ENCODE results near the gene ATP9B.

Gene ATP9B

DNA sequence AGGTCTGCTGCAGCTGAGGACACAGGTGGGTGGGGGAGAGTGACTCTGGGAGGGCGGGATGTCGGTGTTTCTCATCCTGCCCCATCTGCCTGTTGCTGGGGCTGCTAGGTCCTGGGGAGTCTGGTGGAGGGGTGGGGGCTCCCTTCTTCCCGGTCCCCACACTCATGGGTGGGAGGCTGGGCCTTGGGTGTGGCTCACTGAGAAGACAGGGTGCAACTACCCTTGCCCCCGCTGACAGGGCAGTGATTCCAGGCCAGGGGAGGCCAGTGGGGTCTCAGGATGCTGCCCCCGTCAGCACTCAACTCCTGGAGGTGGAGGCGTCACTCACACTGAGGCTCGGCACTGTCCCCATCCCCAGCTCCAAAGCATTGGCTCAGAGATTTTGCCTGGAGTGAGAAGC is 318.8 kb downstream of the ATP9B start:
- H3K4me3 ChIP-seq (ENCODE audit: insufficient read length, low read depth), result no peak overlapping the region
- TF ChIP-seq SUZ12 (IDR thresholded peaks at IDR 0.05; ENCODE audit: extremely low read depth, insufficient read depth, insufficient read length) (no peak), ZNF274 (IDR thresholded peaks at IDR 0.05; ENCODE audit: low read depth, low read length) (no peak), YY1 (IDR thresholded peaks at IDR 0.05; ENCODE audit: insufficient read depth, insufficient read length) (no peak)
- H3K27me3 ChIP-seq (ENCODE audit: insufficient read depth, insufficient read length), result peaks cover 20% of the 10 kb centered on the region
- no peak for DNase-seq (ENCODE audit: low read depth, low spot score)
- H3K9ac ChIP-seq (ENCODE audit: insufficient read length, low read depth), result no peak overlapping the region
- H3K4me1 ChIP-seq (ENCODE audit: insufficient read depth, insufficient read length), result peaks cover 8% of the 10 kb centered on the region
- H3K9me3 ChIP-seq (ENCODE audit: insufficient read depth, low read length), result no peaks in the 10 kb centered on the region
- no peaks in the 10 kb centered on the region for H3K36me3 ChIP-seq (ENCODE audit: insufficient read depth, insufficient read length, low read length)

DNA sequence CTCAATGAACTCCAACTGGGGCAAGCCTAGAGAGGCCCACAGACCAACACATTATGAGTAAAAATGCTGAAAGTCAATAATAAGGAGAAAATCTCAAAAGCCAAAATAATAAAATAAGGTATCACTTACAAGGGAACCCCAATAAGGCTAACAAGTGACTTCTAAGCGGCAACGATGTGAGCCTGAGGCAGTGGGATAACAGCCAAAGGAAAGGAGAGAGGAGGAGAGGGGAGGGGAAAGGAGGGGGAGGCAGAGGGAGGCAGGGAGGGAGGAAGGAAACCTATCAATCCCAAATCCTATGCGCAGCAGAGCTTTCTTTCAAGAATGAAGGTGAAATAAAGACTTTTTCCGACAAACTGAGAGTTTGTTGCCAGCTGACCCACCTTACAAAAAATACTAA is 320.5 kb downstream of the ATP9B start:
- Histone ChIP-seq H3K4me1 (ENCODE audit: insufficient read depth, insufficient read length) (peaks cover 8% of the 10 kb centered on the region), H3K36me3 (ENCODE audit: insufficient read depth, insufficient read length, low read length) (no peaks in the 10 kb centered on the region), H3K4me3 (ENCODE audit: insufficient read length, low read depth) (no peak overlapping the region), H3K27me3 (ENCODE audit: insufficient read depth, insufficient read length) (peaks cover 32% of the 10 kb centered on the region), H3K9me3 (ENCODE audit: insufficient read depth, low read length) (no peaks in the 10 kb centered on the region), H3K9ac (ENCODE audit: insufficient read length, low read depth) (no peak overlapping the region)
- TF ChIP-seq ZNF274 (IDR thresholded peaks at IDR 0.05; ENCODE audit: low read depth, low read length), result no peak
- no peak for TF ChIP-seq SUZ12 (IDR thresholded peaks at IDR 0.05; ENCODE audit: extremely low read depth, insufficient read depth, insufficient read length)
- TF ChIP-seq YY1 (IDR thresholded peaks at IDR 0.05; ENCODE audit: insufficient read depth, insufficient read length), result no peak
- DNase-seq (ENCODE audit: low read depth, low spot score), result no peak

DNA sequence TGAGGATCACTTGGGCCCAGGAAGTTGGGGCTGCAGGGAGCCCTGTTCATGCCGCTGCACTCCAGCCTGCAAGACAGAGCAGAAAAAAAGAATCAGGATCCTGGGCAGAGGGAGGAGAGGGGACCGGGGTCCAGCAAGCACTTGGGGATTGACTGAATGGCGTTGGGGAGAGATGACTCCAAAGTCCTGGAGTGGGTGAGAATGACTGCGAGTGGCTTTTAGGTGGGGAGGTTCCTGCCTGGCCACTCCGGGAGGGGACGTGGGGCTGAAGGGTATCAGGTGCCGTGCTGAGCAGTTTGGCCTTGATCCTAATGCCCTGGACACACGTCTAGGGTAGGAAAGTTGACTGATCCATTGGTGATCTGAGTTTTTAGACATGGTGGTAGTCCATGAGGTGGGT is 323.0 kb downstream of the ATP9B start:
- Histone ChIP-seq H3K9ac (ENCODE audit: insufficient read length, low read depth) (no peak overlapping the region), H3K9me3 (ENCODE audit: insufficient read depth, low read length) (no peaks in the 10 kb centered on the region), H3K4me3 (ENCODE audit: insufficient read length, low read depth) (no peak overlapping the region), H3K27me3 (ENCODE audit: insufficient read depth, insufficient read length) (peaks cover 44% of the 10 kb centered on the region), H3K4me1 (ENCODE audit: insufficient read depth, insufficient read length) (peaks cover 2% of the 10 kb centered on the region), H3K36me3 (ENCODE audit: insufficient read depth, insufficient read length, low read length) (no peaks in the 10 kb centered on the region)
- DNase-seq (ENCODE audit: low read depth, low spot score), result no peak
- TF ChIP-seq ZNF274 (IDR thresholded peaks at IDR 0.05; ENCODE audit: low read depth, low read length), result no peak
- TF ChIP-seq YY1 (IDR thresholded peaks at IDR 0.05; ENCODE audit: insufficient read depth, insufficient read length), result no peak
- TF ChIP-seq SUZ12 (IDR thresholded peaks at IDR 0.05; ENCODE audit: extremely low read depth, insufficient read depth, insufficient read length), result no peak

DNA sequence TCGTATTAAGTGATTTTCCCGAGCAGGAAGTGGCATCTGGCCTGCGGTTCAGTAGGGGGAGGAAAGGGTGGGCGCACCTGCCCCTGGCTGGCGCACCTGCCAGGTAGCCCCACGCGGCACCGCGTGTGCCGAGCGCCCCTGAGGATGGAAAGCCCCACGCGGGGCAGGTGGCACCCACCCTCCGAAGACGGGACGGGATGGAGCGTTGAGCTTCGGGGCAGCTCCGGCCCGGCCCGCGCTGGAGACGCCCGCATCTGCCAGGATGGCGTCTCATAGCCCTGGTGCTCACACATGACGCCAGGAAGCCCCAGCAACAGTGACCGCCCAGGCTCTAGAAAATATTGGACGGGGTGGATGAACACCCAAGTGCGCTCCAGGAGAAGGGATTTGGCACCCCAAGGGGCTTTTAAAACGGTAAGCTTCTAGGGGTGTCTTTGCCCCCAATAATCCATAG is 324.0 kb downstream of the ATP9B start:
- Histone ChIP-seq H3K27me3 (ENCODE audit: insufficient read depth, insufficient read length) (peaks cover 54% of the 10 kb centered on the region), H3K4me1 (ENCODE audit: insufficient read depth, insufficient read length) (peaks cover 8% of the 10 kb centered on the region), H3K9ac (ENCODE audit: insufficient read length, low read depth) (peak overlapping the region; percentile 67), H3K4me3 (ENCODE audit: insufficient read length, low read depth) (peak overlapping the region; percentile 26), H3K9me3 (ENCODE audit: insufficient read depth, low read length) (no peaks in the 10 kb centered on the region), H3K36me3 (ENCODE audit: insufficient read depth, insufficient read length, low read length) (no peaks in the 10 kb centered on the region)
- TF ChIP-seq SUZ12 (IDR thresholded peaks at IDR 0.05; ENCODE audit: extremely low read depth, insufficient read depth, insufficient read length), result no peak
- no peak for TF ChIP-seq ZNF274 (IDR thresholded peaks at IDR 0.05; ENCODE audit: low read depth, low read length)
- no peak for TF ChIP-seq YY1 (IDR thresholded peaks at IDR 0.05; ENCODE audit: insufficient read depth, insufficient read length)
- no peak for DNase-seq (ENCODE audit: low read depth, low spot score)

DNA sequence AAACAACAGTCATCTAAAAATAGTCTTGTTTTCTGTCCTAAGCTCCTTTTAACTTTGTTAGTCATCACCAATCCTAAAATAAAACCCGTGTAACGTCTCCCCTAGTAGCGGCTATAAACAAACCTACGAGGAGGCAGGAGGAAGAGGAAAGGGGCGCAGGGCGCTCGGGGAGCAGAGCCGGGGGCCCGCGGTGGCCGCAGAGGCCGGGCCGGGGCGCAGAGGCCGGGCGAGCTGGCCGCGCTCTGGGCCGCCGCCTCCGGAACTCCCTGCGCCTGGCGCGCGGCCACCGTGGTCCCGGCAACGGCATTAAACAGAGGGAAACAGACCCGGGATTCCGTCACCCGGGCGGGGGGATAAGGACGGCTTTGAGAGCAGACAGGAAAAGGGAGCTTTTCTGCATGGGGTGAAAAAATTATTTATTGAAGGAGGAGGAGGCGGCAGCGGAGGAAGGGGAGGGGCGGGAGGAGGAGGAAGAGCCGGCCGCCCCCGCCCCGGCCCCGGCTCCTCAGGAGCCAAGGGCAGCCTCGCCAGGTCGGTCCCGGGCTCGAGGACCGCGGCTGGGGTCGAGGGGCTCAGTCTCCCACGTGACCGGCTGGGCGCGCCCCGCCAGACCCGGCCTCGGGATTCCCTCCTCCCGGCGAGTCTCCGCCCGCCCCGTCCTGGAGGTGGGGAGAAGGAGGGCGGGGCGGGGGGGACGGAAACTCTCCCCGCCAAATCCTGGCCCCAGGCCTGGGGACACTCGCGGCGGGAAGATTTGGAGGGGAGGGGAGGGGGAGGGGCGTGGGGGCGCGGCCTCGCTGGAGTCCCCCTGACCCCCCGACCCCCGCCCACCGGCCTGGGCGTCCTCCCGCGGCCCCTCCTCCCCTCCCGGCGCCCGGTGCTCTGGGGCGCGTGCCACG is 324.7 kb downstream of the ATP9B start:
- Histone ChIP-seq H3K27me3 (ENCODE audit: insufficient read depth, insufficient read length) (peaks cover 60% of the 10 kb centered on the region), H3K4me3 (ENCODE audit: insufficient read length, low read depth) (peak overlapping the region; percentile 37), H3K36me3 (ENCODE audit: insufficient read depth, insufficient read length, low read length) (no peaks in the 10 kb centered on the region), H3K9ac (ENCODE audit: insufficient read length, low read depth) (peak overlapping the region; percentile 76), H3K4me1 (ENCODE audit: insufficient read depth, insufficient read length) (peaks cover 9% of the 10 kb centered on the region), H3K9me3 (ENCODE audit: insufficient read depth, low read length) (no peaks in the 10 kb centered on the region)
- DNase-seq (ENCODE audit: low read depth, low spot score), result no peak
- no peak for TF ChIP-seq ZNF274 (IDR thresholded peaks at IDR 0.05; ENCODE audit: low read depth, low read length)
- TF ChIP-seq SUZ12 (IDR thresholded peaks at IDR 0.05; ENCODE audit: extremely low read depth, insufficient read depth, insufficient read length), result no peak

DNA sequence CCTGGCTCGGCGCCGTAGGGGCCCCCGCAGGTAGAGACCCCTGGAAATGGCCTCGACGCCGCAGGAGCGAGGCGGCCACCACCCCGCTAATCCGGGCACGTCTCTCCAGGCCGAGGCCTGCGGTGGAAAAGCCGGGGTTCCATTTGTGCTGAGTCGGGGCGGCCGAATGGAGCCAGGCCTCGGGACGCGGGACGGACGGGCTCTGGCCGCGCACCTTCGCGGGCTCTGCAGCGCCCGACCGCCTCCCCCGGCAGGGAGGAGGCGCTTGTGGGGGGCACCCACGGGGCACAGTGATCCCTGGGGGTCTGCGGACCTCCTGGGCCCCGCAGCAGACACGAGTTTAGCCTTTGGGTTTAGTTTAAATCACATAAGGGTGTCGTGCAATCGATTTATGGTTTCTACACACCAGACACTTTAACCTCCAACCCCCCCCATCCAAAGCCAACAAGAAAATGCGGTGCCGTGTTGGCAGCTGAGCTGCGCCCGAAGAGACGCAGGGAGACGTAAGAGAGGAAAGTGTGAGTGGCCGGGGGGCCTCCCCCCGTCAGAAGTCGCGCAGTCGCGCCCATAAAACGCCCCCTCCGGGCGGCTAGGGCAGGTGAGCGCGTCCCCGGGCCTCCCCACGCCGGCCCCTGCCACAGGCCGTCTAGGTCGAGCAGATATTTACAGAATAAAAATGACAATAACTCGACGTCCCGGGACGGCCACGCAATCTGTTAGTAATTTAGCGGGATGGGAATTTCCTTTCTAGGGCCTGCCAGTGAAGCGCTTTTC is 325.5 kb downstream of the ATP9B start:
- H3K9me3 ChIP-seq (ENCODE audit: insufficient read depth, low read length), result no peaks in the 10 kb centered on the region
- no peak for TF ChIP-seq ZNF274 (IDR thresholded peaks at IDR 0.05; ENCODE audit: low read depth, low read length)
- TF ChIP-seq SUZ12 (IDR thresholded peaks at IDR 0.05; ENCODE audit: extremely low read depth, insufficient read depth, insufficient read length), result no peak
- TF ChIP-seq YY1 (IDR thresholded peaks at IDR 0.05; ENCODE audit: insufficient read depth, insufficient read length), result no peak
- H3K27me3 ChIP-seq (ENCODE audit: insufficient read depth, insufficient read length), result peaks cover 68% of the 10 kb centered on the region
- peak overlapping the region; percentile 37 for H3K4me3 ChIP-seq (ENCODE audit: insufficient read length, low read depth)
- H3K36me3 ChIP-seq (ENCODE audit: insufficient read depth, insufficient read length, low read length), result no peaks in the 10 kb centered on the region
- DNase-seq (ENCODE audit: low read depth, low spot score), result no peak
- H3K4me1 ChIP-seq (ENCODE audit: insufficient read depth, insufficient read length), result peaks cover 9% of the 10 kb centered on the region
- peak overlapping the region; percentile 76 for H3K9ac ChIP-seq (ENCODE audit: insufficient read length, low read depth)

DNA sequence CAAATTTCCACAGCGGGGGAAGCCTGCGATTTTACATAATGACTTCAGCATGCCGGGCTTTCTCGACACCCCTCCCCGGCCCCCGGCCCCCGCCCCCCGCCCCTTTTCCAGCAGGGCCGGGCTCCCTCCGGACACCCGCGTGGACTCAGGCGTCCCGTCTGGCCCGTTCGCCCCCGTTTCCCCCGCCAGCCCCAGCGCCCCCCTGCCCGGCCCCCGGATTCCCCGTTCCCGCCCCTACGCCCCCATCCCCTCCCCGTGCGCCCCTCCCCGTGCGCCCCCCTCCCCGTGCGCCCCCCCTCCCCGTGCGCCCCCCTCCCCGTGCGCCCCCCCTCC is 326.1 kb downstream of the ATP9B start:
- Histone ChIP-seq H3K4me1 (ENCODE audit: insufficient read depth, insufficient read length) (peaks cover 9% of the 10 kb centered on the region), H3K9ac (ENCODE audit: insufficient read length, low read depth) (no peak overlapping the region), H3K27me3 (ENCODE audit: insufficient read depth, insufficient read length) (peaks cover 70% of the 10 kb centered on the region)

More for the DNA sequence above, 326.1 kb downstream of the ATP9B start:
- peak overlapping the region; percentile 37 for H3K4me3 ChIP-seq (ENCODE audit: insufficient read length, low read depth)
- no peaks in the 10 kb centered on the region for H3K9me3 ChIP-seq (ENCODE audit: insufficient read depth, low read length)
- no peak for DNase-seq (ENCODE audit: low read depth, low spot score)
- H3K36me3 ChIP-seq (ENCODE audit: insufficient read depth, insufficient read length, low read length), result no peaks in the 10 kb centered on the region
- TF ChIP-seq ZNF274 (IDR thresholded peaks at IDR 0.05; ENCODE audit: low read depth, low read length) (no peak), SUZ12 (IDR thresholded peaks at IDR 0.05; ENCODE audit: extremely low read depth, insufficient read depth, insufficient read length) (no peak), YY1 (IDR thresholded peaks at IDR 0.05; ENCODE audit: insufficient read depth, insufficient read length) (no peak)
